Non-pigmented ciliary epithelial cell (primary cell): Measurements from ENCODE around the gene ACO1.

Experiments
- DNase-seq: peaks from one replicate; pipeline ENCODE4 v3.0.0-alpha.2; 2010; ENCODE audit warnings: low read depth

Gene ACO1

DNA sequence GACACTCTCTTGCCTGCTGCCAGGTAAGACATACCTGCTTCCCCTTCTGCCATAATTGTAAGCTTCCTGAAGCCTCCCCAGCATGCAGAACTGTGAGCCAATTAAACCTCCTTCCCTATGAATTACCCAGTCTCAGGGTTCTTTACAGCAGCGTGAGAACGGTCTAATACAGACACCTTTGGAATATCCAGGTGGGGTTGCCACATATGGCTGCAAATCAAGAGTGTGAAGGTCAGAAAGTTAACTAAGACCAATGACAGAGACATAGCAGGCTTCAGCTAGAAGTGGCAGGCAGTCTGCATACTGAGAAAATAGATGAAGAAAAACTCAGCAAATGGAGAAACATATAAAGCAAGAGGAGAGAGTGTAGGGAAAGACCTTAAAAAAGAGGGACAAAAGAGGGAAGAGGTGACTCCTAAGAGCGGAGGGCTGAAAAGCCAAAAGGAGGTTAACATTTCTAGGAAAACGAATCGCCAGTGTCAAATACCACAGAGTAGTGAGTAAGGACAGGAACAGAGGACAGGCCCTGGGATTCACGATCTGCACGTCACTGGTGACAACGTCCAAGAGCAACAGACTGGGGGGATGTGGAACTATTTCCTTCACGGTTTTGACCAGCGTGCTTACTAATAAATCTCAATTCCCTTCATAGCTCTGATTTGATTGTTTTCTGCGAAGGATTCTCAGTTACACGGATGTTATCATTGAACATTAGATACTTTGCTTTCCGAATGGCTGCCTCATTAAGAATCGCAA is 1.7 kb upstream of the ACO1 start:
- no peak for DNase-seq

DNA sequence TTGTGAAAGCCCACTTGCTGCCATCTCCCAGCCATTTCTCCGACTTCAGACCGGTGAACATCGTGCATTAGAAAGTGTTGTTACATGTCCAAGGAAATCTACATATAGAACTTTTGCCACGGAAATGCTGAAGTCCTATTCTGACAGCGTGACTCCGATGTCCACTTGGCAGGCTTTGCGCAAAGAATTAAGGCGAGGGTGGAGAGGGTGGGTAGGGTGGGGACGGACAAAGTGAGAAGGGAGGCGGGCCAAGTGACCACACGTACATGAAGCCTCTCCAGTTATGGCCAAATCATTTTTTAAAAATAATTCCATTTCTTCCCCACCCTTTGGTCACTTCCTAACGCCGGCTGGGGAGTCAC is 460 bp upstream of the ACO1 start:
- DNase-seq = no peak

DNA sequence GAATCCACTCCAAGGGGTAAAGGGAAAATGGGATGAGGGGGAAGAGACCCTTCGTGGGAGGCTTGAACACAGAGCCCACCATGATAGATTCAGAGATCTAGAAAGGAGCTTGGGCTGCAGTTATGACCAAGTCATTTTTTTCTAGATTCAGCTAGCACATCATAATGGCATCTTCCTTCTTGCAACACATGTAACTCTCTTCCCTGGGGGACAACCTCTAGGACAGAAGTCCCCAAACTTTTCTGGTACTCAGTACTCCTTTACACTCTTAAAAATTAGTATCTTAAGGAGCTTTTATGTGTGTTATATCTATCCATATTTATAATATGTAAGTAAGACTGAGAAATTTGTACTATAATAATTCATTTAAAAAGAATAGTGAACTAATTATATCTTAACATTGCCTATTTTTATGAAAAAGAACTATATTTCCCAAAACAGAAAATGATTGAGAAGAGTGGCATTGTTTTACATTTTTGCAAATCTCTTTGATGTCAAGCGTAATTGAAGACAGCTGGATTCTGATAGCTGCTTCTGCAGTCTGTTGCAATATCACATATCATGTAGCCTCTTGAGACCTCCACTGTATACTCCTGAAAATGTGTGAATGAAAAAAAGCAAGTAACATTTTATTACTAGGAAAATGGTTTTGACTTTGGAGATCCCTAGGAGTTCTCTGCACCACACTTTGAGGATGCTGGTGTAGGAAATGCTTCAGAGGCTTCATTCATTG is 875 bp downstream of the ACO1 start:
- no peak for DNase-seq

DNA sequence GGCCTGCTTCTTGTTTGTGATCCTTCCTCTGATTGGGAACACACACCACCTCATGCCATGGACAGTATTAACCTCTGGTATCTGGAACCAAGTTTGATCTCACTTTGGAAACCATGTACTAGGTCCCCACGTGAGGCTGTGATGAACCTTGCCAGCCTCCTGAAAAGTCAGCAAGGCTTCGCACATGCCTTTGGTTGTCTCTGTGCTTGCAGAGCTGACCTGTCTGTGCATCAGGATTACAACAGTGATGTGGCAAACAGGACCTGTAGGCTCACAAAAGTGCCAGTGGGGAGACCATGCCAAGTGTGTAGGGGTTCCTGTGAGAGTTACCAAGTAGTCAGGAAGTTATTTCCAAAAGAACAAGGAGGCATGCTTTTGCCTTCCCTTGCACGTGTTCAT is 1.4 kb downstream of the ACO1 start:
- DNase-seq = no peak

DNA sequence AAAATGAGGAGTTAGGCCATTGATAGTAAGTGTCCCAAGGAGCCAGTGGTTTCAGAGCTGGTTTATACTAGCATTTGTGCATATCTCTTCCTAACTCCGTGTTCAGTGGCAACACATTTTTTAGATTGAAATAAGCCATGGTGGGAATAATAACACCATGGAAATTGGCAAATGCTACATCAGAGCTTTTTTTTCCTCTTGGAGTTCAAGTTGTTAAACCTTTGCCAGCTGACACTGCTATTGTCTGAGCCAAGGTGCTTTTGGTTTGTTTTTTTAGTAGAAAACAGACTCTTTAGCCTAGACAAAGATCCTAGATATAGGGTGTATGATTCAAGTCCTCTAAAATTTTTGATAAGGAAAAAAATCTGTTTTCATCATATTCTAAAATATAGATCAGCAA is 2.8 kb downstream of the ACO1 start:
- DNase-seq = no peak

DNA sequence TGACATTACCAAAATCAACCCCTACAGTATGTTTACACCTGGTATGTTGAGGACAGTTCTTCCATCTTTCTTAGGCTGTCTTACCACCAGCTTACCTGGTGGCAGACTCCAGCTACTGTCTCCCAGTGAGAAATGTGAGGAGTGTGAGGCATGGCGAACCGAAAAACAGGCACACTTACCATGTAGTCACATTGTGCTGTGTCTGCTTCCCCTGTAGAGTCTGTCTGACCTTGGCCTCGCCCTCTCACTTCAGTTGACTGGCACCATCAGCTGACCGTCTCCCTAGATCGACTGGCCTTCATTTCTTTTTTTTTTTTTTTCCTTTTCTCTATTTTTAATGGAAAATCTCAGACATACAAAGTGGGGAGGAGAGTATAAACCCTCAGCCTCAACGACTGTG is 4.9 kb downstream of the ACO1 start:
- no peak for DNase-seq

DNA sequence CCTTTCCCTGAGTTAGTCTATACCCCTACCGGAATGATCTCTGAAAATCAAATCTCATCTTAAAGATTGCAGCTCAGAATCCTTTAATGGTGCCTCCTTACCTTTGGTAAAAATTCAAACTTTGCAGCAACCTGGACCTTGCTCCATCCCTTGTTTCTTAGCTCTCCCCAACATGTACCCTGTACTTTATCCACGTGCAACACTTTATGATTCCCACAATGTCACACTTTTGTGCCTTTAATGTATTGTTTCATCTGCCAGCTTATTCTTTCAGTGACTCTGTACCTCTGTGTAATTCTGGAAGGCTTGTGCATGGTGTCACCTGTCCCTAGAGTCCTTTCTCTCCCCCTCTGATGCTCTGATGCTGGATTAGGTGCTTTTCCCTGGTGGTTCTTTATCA is 9.5 kb downstream of the ACO1 start:
- no peak for DNase-seq

DNA sequence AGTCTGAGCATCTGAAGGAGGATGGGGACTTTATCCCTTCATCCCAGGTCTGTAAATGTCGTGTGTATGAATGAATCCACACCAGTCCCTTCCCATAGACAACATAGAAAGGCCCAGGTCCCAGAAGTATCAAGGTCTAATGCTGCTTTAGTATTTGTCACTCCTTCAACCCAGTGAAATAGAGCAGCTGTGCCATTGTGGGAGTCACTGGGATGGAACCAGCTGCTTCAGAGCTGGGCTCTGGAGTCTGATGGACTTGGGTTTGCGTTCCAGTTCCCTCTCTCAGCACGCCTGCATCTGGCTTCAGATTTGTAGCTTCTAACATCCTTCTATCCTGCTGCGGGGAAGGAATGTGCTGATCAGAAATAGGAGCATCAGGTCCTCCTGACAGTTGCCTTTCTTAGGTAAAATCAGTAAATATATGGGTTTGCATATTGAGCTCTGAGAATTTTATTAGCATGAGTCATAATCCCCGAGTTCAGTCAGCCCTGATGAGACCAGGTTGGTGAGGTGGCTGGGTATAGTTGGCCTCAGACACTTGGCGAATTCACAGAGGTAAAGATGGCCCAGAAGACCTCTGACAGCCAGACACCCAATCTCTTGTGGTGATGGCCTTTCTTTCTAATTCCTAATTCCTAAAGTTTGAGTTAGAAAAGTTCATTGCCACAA is 10.1 kb downstream of the ACO1 start:
- no peak for DNase-seq

DNA sequence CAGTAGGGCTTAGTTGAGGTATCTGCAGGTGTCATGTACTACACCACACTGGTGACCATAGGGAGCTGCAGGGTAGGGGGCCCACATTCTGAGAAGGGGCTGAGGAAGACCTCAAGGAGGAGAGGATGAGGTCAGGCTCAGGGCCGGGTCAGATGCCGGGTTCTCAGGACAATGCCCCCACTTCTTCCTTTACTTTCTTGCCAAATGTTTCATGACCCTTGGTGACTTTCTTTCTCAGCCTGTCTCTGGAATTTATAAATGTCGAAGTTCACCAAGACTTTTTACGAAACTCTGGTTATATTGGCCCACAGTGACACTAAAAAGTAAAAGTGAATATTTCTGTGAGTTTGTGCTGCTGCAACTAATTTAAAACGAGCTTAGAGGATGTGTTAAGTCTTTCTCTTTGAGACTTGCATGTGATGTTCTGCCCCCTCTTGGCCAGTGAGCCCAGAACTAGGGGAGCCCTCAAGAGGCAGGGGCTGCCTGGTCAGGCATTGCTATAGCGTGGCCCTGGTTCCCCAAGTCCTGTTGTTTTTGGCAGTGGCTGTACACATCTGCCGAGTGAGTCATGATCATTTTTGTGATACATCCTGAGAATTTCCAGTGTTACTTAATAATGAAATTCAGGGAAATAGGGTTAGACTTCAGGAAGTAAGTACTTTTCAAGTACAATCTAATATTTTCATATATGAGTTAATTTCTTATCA is 11.2 kb downstream of the ACO1 start:
- DNase-seq = peak; percentile 83

DNA sequence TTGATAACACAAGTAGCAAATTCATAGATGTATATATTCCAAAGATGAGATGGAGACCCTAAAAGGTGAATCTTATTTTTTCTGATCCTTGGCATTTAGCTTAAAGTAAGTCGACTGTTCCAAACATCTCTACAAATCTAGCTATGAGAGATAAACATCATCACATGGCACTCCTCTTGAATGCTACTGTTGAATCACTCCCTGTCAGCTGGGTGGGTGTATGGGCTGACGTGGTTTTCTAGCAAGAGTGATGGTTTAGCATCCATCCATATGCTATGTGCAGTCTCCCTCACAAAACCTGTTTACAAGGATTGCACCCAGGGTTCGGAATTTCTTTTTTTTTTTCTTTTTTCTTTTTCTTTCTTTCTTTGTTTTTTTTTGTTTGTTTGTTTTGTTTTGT is 13.8 kb downstream of the ACO1 start:
- no peak for DNase-seq

DNA sequence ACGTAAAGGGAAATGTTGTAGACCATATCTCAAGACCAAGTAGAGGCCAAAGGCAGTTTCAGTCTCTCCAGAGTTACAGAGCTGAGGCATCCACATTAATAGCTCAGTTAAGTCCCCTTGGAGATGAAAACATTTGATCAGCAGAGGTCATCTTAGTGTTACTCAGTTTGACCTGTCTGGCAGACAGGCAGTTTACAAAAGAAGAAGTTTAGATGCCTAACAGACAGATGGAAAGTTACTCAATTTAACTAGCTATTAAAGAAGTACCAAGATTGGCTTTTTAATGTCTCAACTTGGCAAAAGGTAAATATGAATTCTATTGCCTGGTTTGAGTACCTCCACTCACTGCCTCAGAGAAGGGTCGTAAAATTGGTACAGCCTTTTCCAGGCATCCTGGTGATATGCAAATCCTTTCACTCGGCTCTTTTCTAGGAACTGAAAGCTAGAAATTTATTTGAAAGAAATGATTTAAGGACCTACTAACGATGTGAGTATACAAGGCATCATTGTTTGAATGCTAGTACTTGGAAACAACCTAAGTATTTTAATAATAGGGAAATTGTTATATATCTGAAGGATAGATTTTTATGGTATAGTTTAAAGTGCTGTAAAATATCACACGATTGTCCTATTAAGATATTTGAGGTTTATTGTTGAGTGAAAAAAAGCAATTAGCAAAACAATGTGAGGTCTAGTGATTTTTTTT is 14.8 kb downstream of the ACO1 start:
- DNase-seq = no peak

DNA sequence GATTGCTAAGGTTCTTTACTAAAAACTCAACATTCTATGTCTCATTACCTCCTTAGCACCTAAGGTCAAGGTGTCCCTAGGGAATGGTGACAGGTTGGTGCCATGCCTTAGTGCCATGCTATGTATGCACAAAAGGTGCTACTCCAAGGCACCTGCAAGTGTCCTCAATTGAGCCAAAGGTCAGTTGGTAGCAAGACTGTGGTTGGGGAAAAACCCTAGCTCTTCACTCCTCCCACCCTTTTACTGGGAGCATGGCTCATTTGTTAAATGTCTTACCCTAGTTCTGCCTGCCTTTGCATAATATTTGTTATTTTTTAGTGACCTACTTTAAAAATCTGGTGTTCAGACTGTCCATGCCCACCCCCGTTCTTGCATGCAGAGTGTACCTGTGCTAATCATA is 17.0 kb downstream of the ACO1 start:
- DNase-seq = no peak

DNA sequence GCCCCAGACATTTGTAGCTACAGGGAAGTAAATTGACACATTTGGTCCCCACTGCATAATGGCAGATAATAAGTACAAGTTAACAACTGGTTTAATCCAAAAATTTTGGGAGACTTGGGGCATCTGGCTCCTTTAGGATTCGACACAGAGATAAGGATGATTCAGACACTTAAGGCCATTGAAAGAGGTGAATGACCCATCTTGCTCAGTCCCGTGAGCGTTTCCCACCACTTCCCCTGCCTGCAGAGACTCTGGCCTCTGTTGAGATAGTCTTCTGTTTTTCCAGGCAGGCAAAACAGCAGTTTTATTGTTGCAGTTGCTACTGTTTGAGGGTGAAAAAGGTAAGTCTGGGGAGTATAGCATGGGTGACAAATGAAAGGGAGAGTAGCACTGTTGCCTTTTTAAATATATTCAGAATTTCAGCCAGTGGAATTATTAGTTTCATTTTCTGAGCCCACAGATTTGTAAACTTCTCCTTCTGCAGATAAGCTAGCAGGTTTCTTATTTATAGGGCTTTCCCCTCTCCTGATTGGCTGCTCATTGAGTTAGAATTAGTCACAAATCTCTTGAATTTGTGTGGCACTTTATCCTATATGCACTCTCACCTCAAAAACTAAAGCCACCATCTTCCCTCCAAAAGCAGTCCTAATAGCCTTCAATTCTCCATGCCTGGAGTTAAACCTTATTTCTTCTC is 19.3 kb downstream of the ACO1 start:
- DNase-seq = no peak

DNA sequence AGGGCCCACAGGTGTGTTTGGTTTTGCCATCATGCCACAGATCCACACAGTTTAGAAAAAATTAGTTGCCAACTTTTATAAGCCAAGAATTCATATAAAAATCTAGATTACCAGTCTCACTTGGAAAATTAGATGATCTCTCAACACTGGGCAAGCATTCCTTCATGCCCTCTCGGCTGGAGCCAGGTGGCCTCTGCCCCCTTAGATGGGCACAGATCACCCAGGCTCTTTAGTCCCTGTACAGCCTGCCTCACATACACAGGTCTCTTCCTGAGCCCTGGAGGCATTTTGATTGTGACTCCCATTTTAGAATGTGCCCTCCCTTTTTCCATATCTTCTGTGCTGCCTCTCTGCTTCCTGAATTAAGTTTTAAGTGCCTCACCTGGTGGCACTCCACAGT is 20.0 kb downstream of the ACO1 start:
- no peak for DNase-seq

DNA sequence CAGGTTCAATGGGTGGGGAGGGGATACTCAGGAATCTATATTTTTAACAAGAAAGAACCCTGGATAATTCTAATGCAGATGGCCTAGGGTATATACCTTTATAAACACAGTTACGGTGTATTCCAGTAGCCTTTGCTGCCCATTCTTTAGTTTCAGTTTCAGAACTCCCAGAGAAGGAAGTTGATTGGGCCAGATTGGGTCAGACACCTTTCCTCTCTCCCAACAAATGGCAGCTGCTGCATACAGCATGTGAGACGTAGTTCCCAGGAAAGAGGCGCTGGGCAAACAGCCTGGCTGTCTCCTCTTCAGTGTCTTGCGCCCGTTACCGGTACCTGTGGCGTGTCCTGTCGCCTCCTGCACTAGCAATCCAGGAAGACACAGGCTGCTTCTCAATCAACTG is 20.4 kb downstream of the ACO1 start:
- no peak for DNase-seq

DNA sequence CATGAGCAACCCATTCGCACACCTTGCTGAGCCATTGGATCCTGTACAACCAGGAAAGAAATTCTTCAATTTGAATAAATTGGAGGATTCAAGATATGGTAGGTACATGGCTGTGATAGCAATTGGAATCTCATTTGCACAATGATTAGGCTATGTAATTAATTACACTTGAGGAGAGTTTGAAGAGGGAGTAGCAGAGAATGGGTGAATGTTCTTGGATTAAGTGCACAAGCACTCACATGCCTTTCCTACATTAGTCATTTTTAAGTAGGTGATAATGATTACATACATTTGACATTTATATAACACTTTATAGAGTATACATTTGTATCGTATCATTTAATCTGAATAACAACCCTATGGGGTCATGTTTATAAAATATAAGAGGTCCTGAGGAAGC is 21.1 kb downstream of the ACO1 start:
- DNase-seq = no peak

DNA sequence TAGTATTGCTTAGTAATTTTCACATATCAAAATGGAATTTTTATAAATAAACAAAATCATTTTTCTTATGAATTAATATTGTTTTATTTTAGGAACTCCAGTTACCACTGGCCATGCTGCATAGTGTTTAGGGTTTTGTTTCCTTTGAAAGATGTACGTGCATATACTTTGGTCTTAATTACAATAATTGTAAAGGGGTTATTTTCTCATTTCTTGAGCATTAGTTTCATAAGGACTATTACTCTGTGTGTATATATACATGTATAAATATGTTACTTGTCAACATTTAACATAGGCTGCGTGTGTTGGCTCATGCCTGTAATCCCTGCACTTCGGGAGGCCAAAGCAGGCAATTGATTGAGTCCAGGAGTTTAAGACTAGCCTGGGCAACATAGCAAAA is 21.6 kb downstream of the ACO1 start:
- DNase-seq = no peak

DNA sequence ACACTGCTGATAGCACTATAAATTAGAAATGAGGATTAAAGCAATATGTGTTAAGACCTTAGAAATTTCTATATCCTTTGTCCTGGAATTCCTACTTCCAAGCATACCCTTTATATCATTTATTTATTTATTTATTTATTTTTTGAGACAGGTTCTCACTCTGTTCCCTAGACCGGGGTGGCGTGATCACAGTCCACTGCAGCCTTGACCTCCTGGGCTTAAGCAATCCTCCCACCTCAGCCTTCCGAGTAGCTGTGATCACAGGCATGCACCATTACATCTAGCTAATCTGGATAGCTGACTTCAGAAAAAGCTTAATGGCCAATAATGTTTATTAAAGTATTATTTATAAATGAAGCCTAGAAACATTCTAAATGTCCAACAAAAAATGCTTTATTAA is 27.3 kb downstream of the ACO1 start:
- no peak for DNase-seq

DNA sequence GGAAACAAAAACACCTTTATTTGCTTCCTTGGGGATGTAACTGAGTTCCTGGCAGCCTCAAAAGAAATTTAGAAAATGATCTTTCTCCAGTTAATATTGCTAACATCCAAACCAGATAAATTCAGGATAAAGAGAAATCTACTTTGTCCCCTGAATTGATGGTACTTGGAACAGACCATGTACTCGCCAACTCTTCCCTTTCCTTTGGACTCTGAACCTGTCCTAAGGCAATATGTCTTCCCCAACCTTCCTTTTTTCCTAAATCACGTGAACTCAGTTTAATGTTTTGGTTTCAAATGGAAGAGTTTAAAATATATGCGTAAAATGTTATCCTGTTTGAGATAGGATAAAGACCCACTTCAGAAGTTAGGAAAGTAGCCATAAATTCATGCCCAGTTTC is 28.0 kb downstream of the ACO1 start:
- DNase-seq = no peak

DNA sequence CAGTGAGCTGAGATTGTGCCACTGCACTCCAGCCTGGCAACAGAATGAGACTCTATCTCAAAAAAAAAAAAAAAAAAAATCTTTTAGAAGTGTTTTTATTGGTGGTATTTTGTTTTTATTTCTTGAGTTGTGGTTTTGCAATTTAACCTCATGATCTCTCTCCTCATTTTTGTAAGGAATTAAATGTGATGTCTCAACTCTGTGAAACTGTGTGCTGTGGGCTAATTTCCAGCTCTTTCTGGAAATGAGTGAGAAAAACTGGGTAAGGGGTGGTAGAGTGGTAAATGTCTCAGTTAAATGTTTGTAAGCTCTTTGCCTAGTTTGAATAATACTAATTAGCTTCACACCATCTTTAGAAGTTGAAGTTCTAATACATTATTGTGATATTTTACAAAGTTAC is 29.0 kb downstream of the ACO1 start:
- DNase-seq = no peak

DNA sequence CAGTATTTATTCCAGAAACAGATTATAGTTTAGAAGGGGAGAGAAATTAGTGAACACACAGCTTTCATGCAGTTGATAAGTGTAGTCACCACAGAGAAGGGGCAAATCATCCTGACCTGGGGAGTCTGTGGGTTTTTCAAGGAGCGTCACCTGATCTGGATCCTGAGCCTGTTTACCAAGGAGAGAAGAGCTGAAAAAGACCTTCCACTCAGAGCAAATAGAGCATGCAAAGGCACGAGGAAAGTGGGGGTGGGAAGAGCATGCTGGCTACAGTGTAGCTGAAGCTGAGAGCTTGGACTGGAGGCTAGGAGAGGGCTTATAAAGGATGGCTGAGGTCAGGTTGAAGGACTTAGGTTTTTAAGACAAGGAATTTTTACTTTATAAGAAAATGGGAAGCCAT is 30.4 kb downstream of the ACO1 start:
- DNase-seq = no peak

DNA sequence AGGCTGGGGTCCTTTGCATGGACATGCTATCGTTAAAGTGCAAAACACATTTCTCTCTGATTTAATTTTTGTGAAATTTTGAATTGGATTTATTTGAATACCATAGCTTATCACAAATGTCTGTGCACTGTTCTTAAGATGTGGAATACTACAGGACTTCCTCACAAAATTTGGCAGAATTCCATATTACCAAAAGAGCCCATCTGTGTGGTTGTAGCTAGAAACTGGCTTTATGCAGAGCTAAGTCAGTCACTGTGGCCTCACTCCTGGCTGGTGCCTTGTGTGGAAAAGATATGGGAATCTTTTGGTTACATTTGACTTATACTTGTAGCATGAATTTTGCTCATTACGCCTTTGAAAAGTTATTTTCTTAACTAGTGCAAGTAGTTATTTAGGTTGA is 35.5 kb downstream of the ACO1 start:
- DNase-seq = no peak
